GM19351 (cell line): Measurements from ENCODE around the gene GSN.

Experiments
- ATAC-seq: cut with Tn5 transposase; IDR thresholded peaks from one replicate; pipeline ENCODE4 v1.9.1; 2021; ENCODE audit warnings: mild to moderate bottlenecking, moderate library complexity; ENCODE audit not compliant: unreplicated experiment

The GSN gene

GRCh38 chr9:121272401-121272948, 4.5 kb downstream of the GSN start:
- no peak for ATAC-seq

GRCh38 chr9:121273064-121273775, 5.3 kb downstream of the GSN start:
- ATAC-seq: no peak

- ATAC-seq: no peak
Observed at GRCh38 chr9:121274851-121275250, 6.9 kb downstream of the GSN start.

GRCh38 chr9:121275781-121276658, 8.1 kb downstream of the GSN start:
- no peak for ATAC-seq

- ATAC-seq: no peak
Observed at GRCh38 chr9:121277026-121277425, 9.1 kb downstream of the GSN start.

- ATAC-seq: no peak
Observed at GRCh38 chr9:121277518-121278295, 9.7 kb downstream of the GSN start.

- ATAC-seq: no peak
Observed at GRCh38 chr9:121278477-121279261, 10.7 kb downstream of the GSN start.

- ATAC-seq: no peak
Observed at GRCh38 chr9:121279776-121280388, 11.9 kb downstream of the GSN start.

- no peak for ATAC-seq
Observed at GRCh38 chr9:121280715-121281613, 13.0 kb downstream of the GSN start.

GRCh38 chr9:121281614-121282276, 13.8 kb downstream of the GSN start:
- no peak for ATAC-seq

GRCh38 chr9:121282277-121283079, 14.5 kb downstream of the GSN start:
- no peak for ATAC-seq

GRCh38 chr9:121283080-121283398, 15.1 kb downstream of the GSN start:
- ATAC-seq: no peak

GRCh38 chr9:121283856-121284732, 16.1 kb downstream of the GSN start:
- no peak for ATAC-seq

GRCh38 chr9:121284733-121285451, 16.9 kb downstream of the GSN start:
- ATAC-seq: no peak

- no peak for ATAC-seq
Observed at GRCh38 chr9:121285835-121286687, 18.1 kb downstream of the GSN start.
